ENCODE results near the gene OR10A6.

- TF ChIP-seq CTCF (IDR thresholded peaks at IDR 0.05) (no peak), POLR2A (IDR thresholded peaks at IDR 0.05) (no peak)
Measured at GRCh38 chr11:7890417-7891172, 40.5 kb downstream of the OR10A6 start.

Measured in Peyer's patch (tissue), 4 donors.